GM12878 (cell line): ENCODE measurements around the gene IFT172. TPM values are rescaled to one million over a fixed set of nuclear protein-coding genes. Genes with fewer than 3 reads are reported as not detected.
A peak's percentile ranks its signal among the peaks of the same experiment; 100 is the strongest.

Source experiments
- ATF7 ChIP-seq: fragments of 450-650 bp; IDR thresholded peaks from 2 replicates; pipeline ENCODE4 v1.6.1; 2016; ENCODE audit warnings: low read depth, mild to moderate bottlenecking
- CHD2 ChIP-seq: IDR thresholded peaks from 2 replicates; pipeline ENCODE4 v1.6.1; 2011; ENCODE audit warnings: low read depth, low read length, improper control_type of control experiment, borderline replicate concordance
- CHD4 ChIP-seq: fragments of 200-600 bp; sonication (generic); IDR thresholded peaks from 2 replicates; pipeline ENCODE4 v1.6.1; 2016; ENCODE audit warnings: mild to moderate bottlenecking
- GABPA ChIP-seq: IDR thresholded peaks from 2 replicates; pipeline ENCODE4 v1.6.1; 2014; ENCODE audit warnings: antibody characterized with exemption, low read depth, mild to moderate bottlenecking, inconsistent platforms
- GATAD2B ChIP-seq: fragments of 450-650 bp; conservative IDR thresholded peaks from 2 replicates; pipeline ENCODE4 v1.6.1; 2017; ENCODE audit warnings: low read depth, mild to moderate bottlenecking, moderate library complexity
- MEF2A ChIP-seq: IDR thresholded peaks from 2 replicates; pipeline ENCODE4 v1.6.1; 2011; ENCODE audit warnings: low read depth, mild to moderate bottlenecking, low read length, moderate library complexity; ENCODE audit not compliant: insufficient read depth
- NR2F1 ChIP-seq: fragments of 450-650 bp; conservative IDR thresholded peaks from 2 replicates; pipeline ENCODE4 v1.6.1; 2017; ENCODE audit warnings: mild to moderate bottlenecking
- PML ChIP-seq: IDR thresholded peaks from 2 replicates; pipeline ENCODE4 v1.6.1; 2012; ENCODE audit warnings: low read length, inconsistent platforms
- RFX5 ChIP-seq: IDR thresholded peaks from 2 replicates; pipeline ENCODE4 v1.6.1; 2011; ENCODE audit warnings: low read depth, low read length, improper control_type of control experiment
- SIX5 ChIP-seq: IDR thresholded peaks from 2 replicates; pipeline ENCODE4 v1.6.1; 2011; ENCODE audit warnings: mild to moderate bottlenecking, low read depth, low read length, moderate library complexity; ENCODE audit not compliant: severe bottlenecking
- SPI1 ChIP-seq: IDR thresholded peaks from 2 replicates; pipeline ENCODE4 v1.6.1; 2011; ENCODE audit warnings: low read depth, mild to moderate bottlenecking, low read length, moderate library complexity, borderline replicate concordance; ENCODE audit not compliant: insufficient read depth
- SREBF1 ChIP-seq: IDR thresholded peaks from 2 replicates; pipeline ENCODE4 v1.6.1; 2012; ENCODE audit warnings: mild to moderate bottlenecking, low read length
- SUZ12 ChIP-seq: fragments of 200-600 bp; sonication (generic); IDR thresholded peaks from one replicate; pipeline ENCODE4 v1.6.1; 2018; ENCODE audit warnings: antibody characterized with exemption, mild to moderate bottlenecking; ENCODE audit not compliant: unreplicated experiment
- WRNIP1 ChIP-seq: IDR thresholded peaks from 2 replicates; pipeline ENCODE4 v1.6.1; 2011; ENCODE audit warnings: low read depth, low read length, improper control_type of control experiment, borderline replicate concordance
- polyA plus RNA-seq, 11 experiments: library from polyadenylated mRNA; depleted of rRNA in 4 of 11; unstranded in 6 of 11; stranded (reverse) in 5 of 11; fragments of >200 nt; fragmentation: Nextera tagmentation in 4 of 11; fragmentation: Illumina TruSeq in 1 of 11; extraction: Ambion mirVana in 4 of 11; extraction: Trizol in 1 of 11; gene quantifications; 1 replicate in 1 of 11; 2 replicates in 10 of 11; pipeline versions ENCODE4 v1.2.1 to v1.2.3, GENCODE V29; 2011 to 2016; ENCODE audit warnings: inconsistent platforms in 2 of 11, missing spikeins in 2 of 11, low read depth in 1 of 11
- total RNA-seq, 4 experiments: library from RNA; depleted of rRNA in 3 of 4; stranded (reverse); fragments of >200 nt in 3 of 4; fragmentation: Illumina TruSeq in 1 of 4; extraction: Trizol in 1 of 4; gene quantifications; 2 replicates each; pipeline versions ENCODE4 v1.2.1 to v1.2.3, GENCODE V29; 2013 to 2021
- TF ChIP-seq, protein P1 (sequence below), 3 experiments: IDR thresholded peaks in 2 of 3; conservative IDR thresholded peaks in 1 of 3; 2 replicates each; pipeline ENCODE4 v1.5.1; 2011; ENCODE audit warnings: low read depth in 3 of 3, low read length in 3 of 3, mild to moderate bottlenecking in 3 of 3, control low read depth in 2 of 3, moderate library complexity in 2 of 3, inconsistent platforms in 1 of 3, mixed read lengths in 1 of 3; ENCODE audit not compliant: control insufficient read depth in 2 of 3, insufficient read depth in 1 of 3; ENCODE audit errors: extremely low read depth in 1 of 3
- TF ChIP-seq, protein P2 (sequence below): IDR thresholded peaks from 2 replicates; pipeline ENCODE4 v1.6.1; 2012; ENCODE audit warnings: low read depth, low read length, improper control_type of control experiment
- TF ChIP-seq, protein P3 (sequence below): fragments of 450-650 bp; formaldehyde crosslinking; IDR thresholded peaks from 2 replicates; pipeline ENCODE4 v1.5.0; 2022; ENCODE audit warnings: mild to moderate bottlenecking, missing genetic modification characterization
- TF ChIP-seq, protein P4 (sequence below): fragments of 450-650 bp; IDR thresholded peaks from 2 replicates; pipeline ENCODE4 v1.6.1; 2017; ENCODE audit warnings: mild to moderate bottlenecking, low read depth, inconsistent platforms; ENCODE audit not compliant: poor library complexity, severe bottlenecking
- TF ChIP-seq, protein P5 (sequence below): IDR thresholded peaks from 2 replicates; pipeline ENCODE4 v1.6.1; 2011; ENCODE audit warnings: borderline replicate concordance, low read depth, mild to moderate bottlenecking, moderate library complexity, low read length; ENCODE audit not compliant: insufficient read depth, poor library complexity, severe bottlenecking

Gene IFT172
- total and polyA plus RNA-seq, 10 of the 15 experiments (the other 5 are each of a cell fraction or from before 2014, with no cell fraction given), result 2.4 to 8.6 (median 6.2) TPM

DNA sequence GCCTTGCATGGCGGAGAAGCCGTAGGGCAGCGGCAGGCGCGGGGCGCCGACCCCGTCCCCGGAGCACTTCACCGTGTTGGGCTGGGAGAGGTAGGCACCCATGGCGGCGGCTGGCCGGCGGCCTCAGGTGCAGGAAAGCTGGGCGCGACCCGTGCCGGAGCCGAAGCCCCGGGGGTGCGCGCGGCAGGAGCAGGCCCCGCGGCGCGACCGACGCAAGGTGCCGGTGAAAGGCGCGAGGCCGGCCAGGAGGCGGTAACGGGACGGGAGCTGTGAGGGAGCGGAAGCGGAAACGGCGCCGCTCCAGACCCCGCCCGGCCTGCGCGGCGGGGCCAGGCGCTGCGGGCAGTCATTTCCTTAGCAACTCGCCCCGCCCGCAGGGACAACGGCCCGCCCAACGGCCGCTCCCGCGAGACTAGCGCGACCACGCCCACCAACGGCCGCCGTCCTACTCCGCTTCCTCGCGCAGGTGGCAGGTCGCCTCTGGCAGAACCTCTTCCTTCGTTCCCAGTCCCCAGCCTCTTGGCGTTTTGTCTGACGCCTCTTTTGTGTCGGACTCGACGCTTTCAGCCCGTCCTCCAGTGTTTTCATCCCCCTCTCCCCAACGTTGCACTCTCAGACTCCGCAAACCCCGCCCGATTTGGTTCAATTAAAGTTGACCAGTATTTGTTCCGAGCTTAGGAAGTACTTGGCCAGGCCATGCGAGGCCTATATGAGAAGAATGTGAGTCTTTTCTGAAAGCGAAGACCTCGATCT, 80.0 kb downstream of the IFT172 start, which contains the start of gene PPM1G (continued):
- peak; percentile 99 for TF ChIP-seq CHD2
- TF ChIP-seq ATF7, result no peak
- peak; percentile 67; the same call in 1 of the 2 replicates for TF ChIP-seq RFX5
- TF ChIP-seq, protein P1, sequence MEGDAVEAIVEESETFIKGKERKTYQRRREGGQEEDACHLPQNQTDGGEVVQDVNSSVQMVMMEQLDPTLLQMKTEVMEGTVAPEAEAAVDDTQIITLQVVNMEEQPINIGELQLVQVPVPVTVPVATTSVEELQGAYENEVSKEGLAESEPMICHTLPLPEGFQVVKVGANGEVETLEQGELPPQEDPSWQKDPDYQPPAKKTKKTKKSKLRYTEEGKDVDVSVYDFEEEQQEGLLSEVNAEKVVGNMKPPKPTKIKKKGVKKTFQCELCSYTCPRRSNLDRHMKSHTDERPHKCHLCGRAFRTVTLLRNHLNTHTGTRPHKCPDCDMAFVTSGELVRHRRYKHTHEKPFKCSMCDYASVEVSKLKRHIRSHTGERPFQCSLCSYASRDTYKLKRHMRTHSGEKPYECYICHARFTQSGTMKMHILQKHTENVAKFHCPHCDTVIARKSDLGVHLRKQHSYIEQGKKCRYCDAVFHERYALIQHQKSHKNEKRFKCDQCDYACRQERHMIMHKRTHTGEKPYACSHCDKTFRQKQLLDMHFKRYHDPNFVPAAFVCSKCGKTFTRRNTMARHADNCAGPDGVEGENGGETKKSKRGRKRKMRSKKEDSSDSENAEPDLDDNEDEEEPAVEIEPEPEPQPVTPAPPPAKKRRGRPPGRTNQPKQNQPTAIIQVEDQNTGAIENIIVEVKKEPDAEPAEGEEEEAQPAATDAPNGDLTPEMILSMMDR (IDR thresholded peaks at IDR 0.05 in 2 of 3, conservative IDR thresholded peaks at IDR 0.05 in 1 of 3; ENCODE audit: control insufficient read depth in 2 of 3, extremely low read depth in 1 of 3, insufficient read depth in 1 of 3, low read depth in 3 of 3, low read length in 3 of 3), result no peak
- no peak for TF ChIP-seq SIX5
- TF ChIP-seq GATAD2B, result peak; percentile 92
- TF ChIP-seq MEF2A, result no peak
- TF ChIP-seq, protein P2, sequence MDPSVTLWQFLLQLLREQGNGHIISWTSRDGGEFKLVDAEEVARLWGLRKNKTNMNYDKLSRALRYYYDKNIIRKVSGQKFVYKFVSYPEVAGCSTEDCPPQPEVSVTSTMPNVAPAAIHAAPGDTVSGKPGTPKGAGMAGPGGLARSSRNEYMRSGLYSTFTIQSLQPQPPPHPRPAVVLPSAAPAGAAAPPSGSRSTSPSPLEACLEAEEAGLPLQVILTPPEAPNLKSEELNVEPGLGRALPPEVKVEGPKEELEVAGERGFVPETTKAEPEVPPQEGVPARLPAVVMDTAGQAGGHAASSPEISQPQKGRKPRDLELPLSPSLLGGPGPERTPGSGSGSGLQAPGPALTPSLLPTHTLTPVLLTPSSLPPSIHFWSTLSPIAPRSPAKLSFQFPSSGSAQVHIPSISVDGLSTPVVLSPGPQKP, result no peak
- TF ChIP-seq SREBF1, result no peak
- TF ChIP-seq SUZ12, result no peak
- TF ChIP-seq CHD4, result no peak
- TF ChIP-seq, protein P3, sequence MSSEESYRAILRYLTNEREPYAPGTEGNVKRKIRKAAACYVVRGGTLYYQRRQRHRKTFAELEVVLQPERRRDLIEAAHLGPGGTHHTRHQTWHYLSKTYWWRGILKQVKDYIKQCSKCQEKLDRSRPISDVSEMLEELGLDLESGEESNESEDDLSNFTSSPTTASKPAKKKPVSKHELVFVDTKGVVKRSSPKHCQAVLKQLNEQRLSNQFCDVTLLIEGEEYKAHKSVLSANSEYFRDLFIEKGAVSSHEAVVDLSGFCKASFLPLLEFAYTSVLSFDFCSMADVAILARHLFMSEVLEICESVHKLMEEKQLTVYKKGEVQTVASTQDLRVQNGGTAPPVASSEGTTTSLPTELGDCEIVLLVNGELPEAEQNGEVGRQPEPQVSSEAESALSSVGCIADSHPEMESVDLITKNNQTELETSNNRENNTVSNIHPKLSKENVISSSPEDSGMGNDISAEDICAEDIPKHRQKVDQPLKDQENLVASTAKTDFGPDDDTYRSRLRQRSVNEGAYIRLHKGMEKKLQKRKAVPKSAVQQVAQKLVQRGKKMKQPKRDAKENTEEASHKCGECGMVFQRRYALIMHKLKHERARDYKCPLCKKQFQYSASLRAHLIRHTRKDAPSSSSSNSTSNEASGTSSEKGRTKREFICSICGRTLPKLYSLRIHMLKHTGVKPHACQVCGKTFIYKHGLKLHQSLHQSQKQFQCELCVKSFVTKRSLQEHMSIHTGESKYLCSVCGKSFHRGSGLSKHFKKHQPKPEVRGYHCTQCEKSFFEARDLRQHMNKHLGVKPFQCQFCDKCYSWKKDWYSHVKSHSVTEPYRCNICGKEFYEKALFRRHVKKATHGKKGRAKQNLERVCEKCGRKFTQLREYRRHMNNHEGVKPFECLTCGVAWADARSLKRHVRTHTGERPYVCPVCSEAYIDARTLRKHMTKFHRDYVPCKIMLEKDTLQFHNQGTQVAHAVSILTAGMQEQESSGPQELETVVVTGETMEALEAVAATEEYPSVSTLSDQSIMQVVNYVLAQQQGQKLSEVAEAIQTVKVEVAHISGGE (CRISPR knock-in tag), result peak; percentile 35; the same call in 1 of the 2 replicates
- peak; percentile 92 for TF ChIP-seq PML
- TF ChIP-seq SPI1, result peak; percentile 65
- TF ChIP-seq GABPA, result peak; percentile 81
- 0 out of 2 replicates have a peak, but pooled peaks have one; percentile 55 for TF ChIP-seq WRNIP1
- TF ChIP-seq, protein P4, sequence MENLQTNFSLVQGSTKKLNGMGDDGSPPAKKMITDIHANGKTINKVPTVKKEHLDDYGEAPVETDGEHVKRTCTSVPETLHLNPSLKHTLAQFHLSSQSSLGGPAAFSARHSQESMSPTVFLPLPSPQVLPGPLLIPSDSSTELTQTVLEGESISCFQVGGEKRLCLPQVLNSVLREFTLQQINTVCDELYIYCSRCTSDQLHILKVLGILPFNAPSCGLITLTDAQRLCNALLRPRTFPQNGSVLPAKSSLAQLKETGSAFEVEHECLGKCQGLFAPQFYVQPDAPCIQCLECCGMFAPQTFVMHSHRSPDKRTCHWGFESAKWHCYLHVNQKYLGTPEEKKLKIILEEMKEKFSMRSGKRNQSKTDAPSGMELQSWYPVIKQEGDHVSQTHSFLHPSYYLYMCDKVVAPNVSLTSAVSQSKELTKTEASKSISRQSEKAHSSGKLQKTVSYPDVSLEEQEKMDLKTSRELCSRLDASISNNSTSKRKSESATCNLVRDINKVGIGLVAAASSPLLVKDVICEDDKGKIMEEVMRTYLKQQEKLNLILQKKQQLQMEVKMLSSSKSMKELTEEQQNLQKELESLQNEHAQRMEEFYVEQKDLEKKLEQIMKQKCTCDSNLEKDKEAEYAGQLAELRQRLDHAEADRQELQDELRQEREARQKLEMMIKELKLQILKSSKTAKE, result no peak
- no peak for TF ChIP-seq NR2F1
- TF ChIP-seq, protein P5, sequence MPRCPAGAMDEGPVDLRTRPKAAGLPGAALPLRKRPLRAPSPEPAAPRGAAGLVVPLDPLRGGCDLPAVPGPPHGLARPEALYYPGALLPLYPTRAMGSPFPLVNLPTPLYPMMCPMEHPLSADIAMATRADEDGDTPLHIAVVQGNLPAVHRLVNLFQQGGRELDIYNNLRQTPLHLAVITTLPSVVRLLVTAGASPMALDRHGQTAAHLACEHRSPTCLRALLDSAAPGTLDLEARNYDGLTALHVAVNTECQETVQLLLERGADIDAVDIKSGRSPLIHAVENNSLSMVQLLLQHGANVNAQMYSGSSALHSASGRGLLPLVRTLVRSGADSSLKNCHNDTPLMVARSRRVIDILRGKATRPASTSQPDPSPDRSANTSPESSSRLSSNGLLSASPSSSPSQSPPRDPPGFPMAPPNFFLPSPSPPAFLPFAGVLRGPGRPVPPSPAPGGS, result peak; percentile 50
